CD14-positive monocyte (primary cell): ENCODE results near the gene PRPF38B. TPM values are rescaled to one million over a fixed set of nuclear protein-coding genes. Genes with fewer than 3 reads are reported as not detected.

Experiments used
- DNase-seq, 3 donors: peaks; one replicate each; pipeline ENCODE4 v3.0.0-alpha.2; 2011 to 2022
- H2AFZ ChIP-seq: 2 replicates; pipeline ENCODE4 v1.6.0; 2012; ENCODE audit warnings: mild to moderate bottlenecking, low read depth, low read length, inconsistent platforms; ENCODE audit not compliant: insufficient read depth, poor library complexity, severe bottlenecking
- H3K27ac ChIP-seq, 2 donors: 1 replicate in 1 of 2; 2 replicates in 1 of 2; pipeline ENCODE4 v1.5.1; 2012 to 2013; ENCODE audit warnings: low read length in 2 of 2, control low read depth in 1 of 2, inconsistent platforms in 1 of 2, low read depth in 1 of 2, mild to moderate bottlenecking in 1 of 2
- H3K27me3 ChIP-seq, 2 donors: one replicate each; pipeline versions ENCODE4 v1.6.0 to v1.6.1; 2011 to 2013; ENCODE audit warnings: low read length in 2 of 2; ENCODE audit not compliant: control insufficient read depth in 2 of 2, insufficient read depth in 2 of 2
- H3K36me3 ChIP-seq, 2 donors: replicated peaks in 1 of 2; 1 replicate in 1 of 2; 2 replicates in 1 of 2; pipeline versions ENCODE4 v1.5.1 to v1.6.1; 2012 to 2013; ENCODE audit warnings: low read length in 2 of 2, control low read depth in 1 of 2, inconsistent platforms in 1 of 2, mild to moderate bottlenecking in 1 of 2; ENCODE audit not compliant: insufficient read depth in 2 of 2, control insufficient read depth in 1 of 2
- H3K4me1 ChIP-seq, 2 donors: 1 replicate in 1 of 2; 2 replicates in 1 of 2; pipeline versions ENCODE4 v1.5.1 to v1.6.1; 2012 to 2013; ENCODE audit warnings: low read length in 2 of 2, control low read depth in 1 of 2, inconsistent platforms in 1 of 2, mild to moderate bottlenecking in 1 of 2, moderate library complexity in 1 of 2; ENCODE audit not compliant: insufficient read depth in 2 of 2, control insufficient read depth in 1 of 2
- H3K4me2 ChIP-seq: replicated peaks from 2 replicates; pipeline ENCODE3; 2012; ENCODE audit warnings: low read length, moderate library complexity, mild to moderate bottlenecking; ENCODE audit not compliant: poor library complexity, severe bottlenecking; ENCODE audit errors: extremely low read depth
- H3K4me3 ChIP-seq, 3 experiments: fragments of 200-600 bp in 1 of 3; sonication (generic) in 1 of 3; replicated peaks in 1 of 3; 1 replicate in 2 of 3; 2 replicates in 1 of 3; pipeline ENCODE4 v1.5.1; 2011 to 2013; ENCODE audit warnings: low read length in 3 of 3, mild to moderate bottlenecking in 3 of 3, control low read depth in 2 of 3, low read depth in 2 of 3, inconsistent platforms in 1 of 3, moderate library complexity in 1 of 3
- H3K79me2 ChIP-seq: 2 replicates; pipeline ENCODE4 v1.6.0; 2012; ENCODE audit warnings: mild to moderate bottlenecking, control low read depth, inconsistent platforms, low read length, moderate library complexity; ENCODE audit not compliant: insufficient read depth
- H3K9ac ChIP-seq: 2 replicates; pipeline ENCODE4 v1.6.0; 2017; ENCODE audit warnings: low read length, mild to moderate bottlenecking; ENCODE audit not compliant: insufficient read depth, poor library complexity, severe bottlenecking
- H3K9me3 ChIP-seq, 2 donors: replicated peaks in 1 of 2; 1 replicate in 1 of 2; 2 replicates in 1 of 2; pipeline versions ENCODE4 v1.5.1 to v1.6.1; 2012 to 2013; ENCODE audit warnings: low read length in 2 of 2, control low read depth in 1 of 2; ENCODE audit not compliant: control insufficient read depth in 1 of 2, insufficient read depth in 1 of 2
- H4K20me1 ChIP-seq: 2 replicates; pipeline ENCODE4 v1.6.0; 2012; ENCODE audit warnings: mild to moderate bottlenecking, low read length, control low read depth, moderate library complexity; ENCODE audit not compliant: insufficient read depth
- H3K27ac Mint-ChIP-seq, 7 donors: one replicate each; pipeline ENCODE4 v1.8.0; 2020; ENCODE audit warnings: mild to moderate bottlenecking in 7 of 7, mixed read lengths in 7 of 7, moderate library complexity in 6 of 7, inconsistent platforms in 2 of 7
- H3K27me3 Mint-ChIP-seq, 3 donors: one replicate each; pipeline ENCODE4 v1.8.0; 2021 to 2022; ENCODE audit warnings: low read depth in 3 of 3, mild to moderate bottlenecking in 3 of 3, mixed read lengths in 3 of 3, moderate library complexity in 3 of 3, inconsistent platforms in 1 of 3
- H3K36me3 Mint-ChIP-seq, 2 donors: one replicate each; pipeline ENCODE4 v1.8.0; 2020; ENCODE audit warnings: mixed read lengths in 2 of 2, inconsistent platforms in 1 of 2, mild to moderate bottlenecking in 1 of 2
- H3K4me1 Mint-ChIP-seq: one replicate; pipeline ENCODE4 v1.8.0; 2020; ENCODE audit warnings: mild to moderate bottlenecking, mixed read lengths
- H3K4me3 Mint-ChIP-seq, 2 donors: one replicate each; pipeline ENCODE4 v1.8.0; 2020; ENCODE audit warnings: mild to moderate bottlenecking in 2 of 2, mixed read lengths in 2 of 2, moderate library complexity in 1 of 2
- H3K9me3 Mint-ChIP-seq, 7 donors: one replicate each; pipeline ENCODE4 v1.8.0; 2020 to 2022; ENCODE audit warnings: mixed read lengths in 7 of 7, mild to moderate bottlenecking in 6 of 7, moderate library complexity in 6 of 7, inconsistent platforms in 2 of 7
- WGBS: methylation state at CpG from one replicate; pipeline ENCODE4 v1.1.5; 2013; ENCODE audit warnings: missing lambda C conversion rate; ENCODE audit not compliant: insufficient coverage; 5-methylcytosine and 5-hydroxymethylcytosine counted together
- intact Hi-C, 2 donors: fragments of 100-400 bp; cut with micrococcal nuclease; formaldehyde crosslinking; loops; one replicate each; pipeline versions ENCODE4 v1.15.0 to v1.15.1; 2023
- polyA plus RNA-seq, 3 donors: library from polyadenylated mRNA; depleted of rRNA in 1 of 3; unstranded in 2 of 3; stranded (reverse) in 1 of 3; fragments of 300-500 nt in 2 of 3; fragments of >200 nt in 1 of 3; fragmentation: Illumina TruSeq in 2 of 3; gene quantifications; 1 replicate in 2 of 3; 2 replicates in 1 of 3; pipeline ENCODE4 v1.2.3, GENCODE V29; 2012 to 2021
- TF ChIP-seq, protein P1 (sequence below): fragments of 200-600 bp; IDR thresholded peaks from one replicate; pipeline ENCODE4 v1.8.0; 2022; ENCODE audit warnings: antibody characterized with exemption, mild to moderate bottlenecking

Gene PRPF38B
- polyA plus RNA-seq, 3 donors: 4.9 to 29.9 (median 8.3) TPM

DNA sequence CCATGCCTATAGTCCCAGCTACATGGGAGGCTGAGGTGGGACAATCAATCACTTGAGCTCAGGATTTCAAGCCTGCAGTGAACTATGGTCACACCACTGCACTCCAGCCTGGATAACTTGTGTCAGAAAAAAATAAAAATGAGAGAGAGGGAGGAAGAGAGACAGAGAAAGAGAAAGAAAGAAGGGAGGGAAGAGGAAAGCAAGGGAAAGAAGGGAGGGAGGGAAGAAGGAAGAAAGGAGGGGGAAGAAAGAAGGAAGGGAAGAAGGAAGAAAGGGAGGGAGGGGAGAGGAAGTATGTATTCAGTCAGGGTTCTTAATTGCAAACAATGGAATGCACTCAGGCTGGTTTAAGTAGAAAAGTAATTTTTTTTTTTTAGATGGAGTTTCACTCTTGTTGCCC, 23.3 kb upstream of the PRPF38B start:
- H3K27ac ChIP-seq: no peak overlapping the region
- no peaks in the 10 kb centered on the region for H3K79me2 ChIP-seq
- Mint-ChIP-seq H3K4me1 (peaks cover 14% of the 10 kb centered on the region), H3K27me3 (no peaks in the 10 kb centered on the region), H3K4me3 (no peak overlapping the region), H3K36me3 (no peaks in the 10 kb centered on the region), H3K9me3 (peaks cover 0 to 10% (median 3%) of the 10 kb centered on the region in 7 donors), H3K27ac (no peak overlapping the region)
- no peak overlapping the region for H3K4me3 ChIP-seq
- TF ChIP-seq, protein P1, sequence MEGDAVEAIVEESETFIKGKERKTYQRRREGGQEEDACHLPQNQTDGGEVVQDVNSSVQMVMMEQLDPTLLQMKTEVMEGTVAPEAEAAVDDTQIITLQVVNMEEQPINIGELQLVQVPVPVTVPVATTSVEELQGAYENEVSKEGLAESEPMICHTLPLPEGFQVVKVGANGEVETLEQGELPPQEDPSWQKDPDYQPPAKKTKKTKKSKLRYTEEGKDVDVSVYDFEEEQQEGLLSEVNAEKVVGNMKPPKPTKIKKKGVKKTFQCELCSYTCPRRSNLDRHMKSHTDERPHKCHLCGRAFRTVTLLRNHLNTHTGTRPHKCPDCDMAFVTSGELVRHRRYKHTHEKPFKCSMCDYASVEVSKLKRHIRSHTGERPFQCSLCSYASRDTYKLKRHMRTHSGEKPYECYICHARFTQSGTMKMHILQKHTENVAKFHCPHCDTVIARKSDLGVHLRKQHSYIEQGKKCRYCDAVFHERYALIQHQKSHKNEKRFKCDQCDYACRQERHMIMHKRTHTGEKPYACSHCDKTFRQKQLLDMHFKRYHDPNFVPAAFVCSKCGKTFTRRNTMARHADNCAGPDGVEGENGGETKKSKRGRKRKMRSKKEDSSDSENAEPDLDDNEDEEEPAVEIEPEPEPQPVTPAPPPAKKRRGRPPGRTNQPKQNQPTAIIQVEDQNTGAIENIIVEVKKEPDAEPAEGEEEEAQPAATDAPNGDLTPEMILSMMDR: no peak
- no peak overlapping the region for H3K4me2 ChIP-seq
- no peak for DNase-seq
- no peaks in the 10 kb centered on the region for H4K20me1 ChIP-seq
- no peak overlapping the region for H3K9ac ChIP-seq
- no peaks in the 10 kb centered on the region for H3K9me3 ChIP-seq
- H3K27me3 ChIP-seq: no peaks in the 10 kb centered on the region
- no peak overlapping the region for H2AFZ ChIP-seq
- intact Hi-C loops: no loop called here
- peaks cover 5 to 8% of the 10 kb centered on the region in 2 donors for H3K4me1 ChIP-seq
- no peaks in the 10 kb centered on the region for H3K36me3 ChIP-seq

DNA sequence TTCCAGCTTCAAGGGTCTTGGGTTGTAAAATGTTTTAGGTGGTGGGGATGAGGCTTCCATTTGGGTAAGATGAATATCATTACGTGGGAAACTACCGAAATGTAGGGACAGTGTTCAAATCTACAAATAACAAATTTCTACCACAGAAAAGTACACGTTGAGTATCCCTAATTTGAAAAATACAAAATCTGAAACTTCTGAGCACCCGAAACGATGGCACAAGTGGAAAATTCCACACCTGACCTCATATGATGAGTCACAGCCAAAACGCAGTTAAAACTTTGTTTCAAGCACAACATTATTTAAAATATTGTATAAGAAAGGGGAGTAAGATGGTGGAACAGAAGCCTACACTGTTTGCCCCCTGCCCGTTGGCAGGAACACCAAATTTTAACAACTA, 22.4 kb upstream of the PRPF38B start:
- TF ChIP-seq, protein P1: no peak
- Mint-ChIP-seq H3K27ac (no peak overlapping the region), H3K4me1 (peaks cover 11% of the 10 kb centered on the region), H3K9me3 (peaks cover 0 to 10% (median 3%) of the 10 kb centered on the region in 7 donors), H3K36me3 (no peaks in the 10 kb centered on the region), H3K27me3 (peaks cover 0 to 3% (median 2%) of the 10 kb centered on the region in 3 donors), H3K4me3 (no peak overlapping the region)
- Histone ChIP-seq H3K9me3 (no peaks in the 10 kb centered on the region), H3K79me2 (no peaks in the 10 kb centered on the region), H3K9ac (no peak overlapping the region), H3K27me3 (no peaks in the 10 kb centered on the region), H3K4me3 (no peak overlapping the region), H3K27ac (no peak overlapping the region), H4K20me1 (no peaks in the 10 kb centered on the region), H3K4me1 (peaks cover 1 to 4% of the 10 kb centered on the region in 2 donors), H2AFZ (no peak overlapping the region), H3K4me2 (no peak overlapping the region), H3K36me3 (no peaks in the 10 kb centered on the region)
- DNase-seq: no peak
- intact Hi-C loops: no loop called here
- no CpG with 5 or more reads among the region's 7 CpGs for WGBS
